Retinal pigment epithelial cell (primary cell): ENCODE results near the gene RPL21.

Experiments
- DNase-seq: peaks from one replicate; pipeline ENCODE4 v3.0.0-alpha.2; 2010; ENCODE audit warnings: low read depth
- H3K4me3 ChIP-seq: 2 replicates; pipeline ENCODE4 v1.5.1; 2011; ENCODE audit warnings: mild to moderate bottlenecking, low read length, control low read depth, moderate library complexity
- TF ChIP-seq, protein P1 (sequence below): conservative IDR thresholded peaks from 2 replicates; pipeline ENCODE4 v1.5.1; 2011; ENCODE audit warnings: low read depth, low read length, control low read depth, inconsistent platforms

RPL21 gene

DNA sequence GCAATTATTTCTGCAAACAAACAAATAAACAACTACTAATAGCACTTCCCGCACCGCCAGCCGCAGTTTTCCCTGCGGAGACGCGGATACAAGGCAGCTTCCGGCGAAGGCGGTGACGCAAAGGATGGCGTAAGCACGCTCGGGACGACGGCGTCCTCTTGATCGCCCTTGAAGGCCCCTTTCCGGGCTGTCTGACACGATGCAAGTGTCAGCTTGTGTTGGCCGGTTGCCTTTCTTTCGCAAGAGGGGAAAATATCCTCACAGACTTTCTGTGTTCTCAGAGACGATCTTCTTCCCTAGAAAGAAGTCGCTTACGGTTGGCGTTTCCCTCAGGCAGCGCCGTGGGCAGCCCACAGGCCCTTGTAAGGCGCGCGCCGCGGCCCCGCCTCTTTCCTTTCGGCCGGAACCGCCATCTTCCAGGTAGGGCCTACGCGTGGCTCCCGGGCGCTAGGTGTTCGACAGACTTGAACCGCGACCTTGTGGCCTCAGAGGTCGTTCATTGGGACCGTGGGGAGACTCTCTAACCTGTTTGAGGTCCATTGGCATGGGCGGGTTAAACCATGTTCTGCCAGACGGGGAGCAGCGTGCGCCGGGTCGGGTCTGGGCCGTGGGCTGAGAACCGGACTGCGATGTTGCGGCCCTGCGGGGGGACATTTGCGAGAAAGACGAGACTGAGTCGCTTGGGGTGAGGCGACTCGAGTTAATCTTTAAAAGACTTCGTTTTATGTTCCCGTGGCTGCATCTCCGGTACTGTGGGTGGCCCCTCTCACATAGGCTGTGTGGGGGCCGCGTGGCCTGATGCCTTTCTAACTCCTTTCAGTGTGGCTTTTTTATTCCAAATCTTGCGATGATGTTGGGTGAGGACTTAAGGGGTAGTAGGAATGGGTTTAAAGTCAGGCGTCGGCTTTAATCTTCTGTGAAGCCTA lies at the start of gene RPL21:
Gene RPL21, plus strand, starts transcription at position 393 of the 926 bp plus-strand sequence. CDS start 2,219 bp downstream, outside the sequence.
- TF ChIP-seq, protein P1, sequence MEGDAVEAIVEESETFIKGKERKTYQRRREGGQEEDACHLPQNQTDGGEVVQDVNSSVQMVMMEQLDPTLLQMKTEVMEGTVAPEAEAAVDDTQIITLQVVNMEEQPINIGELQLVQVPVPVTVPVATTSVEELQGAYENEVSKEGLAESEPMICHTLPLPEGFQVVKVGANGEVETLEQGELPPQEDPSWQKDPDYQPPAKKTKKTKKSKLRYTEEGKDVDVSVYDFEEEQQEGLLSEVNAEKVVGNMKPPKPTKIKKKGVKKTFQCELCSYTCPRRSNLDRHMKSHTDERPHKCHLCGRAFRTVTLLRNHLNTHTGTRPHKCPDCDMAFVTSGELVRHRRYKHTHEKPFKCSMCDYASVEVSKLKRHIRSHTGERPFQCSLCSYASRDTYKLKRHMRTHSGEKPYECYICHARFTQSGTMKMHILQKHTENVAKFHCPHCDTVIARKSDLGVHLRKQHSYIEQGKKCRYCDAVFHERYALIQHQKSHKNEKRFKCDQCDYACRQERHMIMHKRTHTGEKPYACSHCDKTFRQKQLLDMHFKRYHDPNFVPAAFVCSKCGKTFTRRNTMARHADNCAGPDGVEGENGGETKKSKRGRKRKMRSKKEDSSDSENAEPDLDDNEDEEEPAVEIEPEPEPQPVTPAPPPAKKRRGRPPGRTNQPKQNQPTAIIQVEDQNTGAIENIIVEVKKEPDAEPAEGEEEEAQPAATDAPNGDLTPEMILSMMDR: no peak
- peak within 1 kb of the TSS; percentile 99 for H3K4me3 ChIP-seq
- peak; percentile 90 for DNase-seq

DNA sequence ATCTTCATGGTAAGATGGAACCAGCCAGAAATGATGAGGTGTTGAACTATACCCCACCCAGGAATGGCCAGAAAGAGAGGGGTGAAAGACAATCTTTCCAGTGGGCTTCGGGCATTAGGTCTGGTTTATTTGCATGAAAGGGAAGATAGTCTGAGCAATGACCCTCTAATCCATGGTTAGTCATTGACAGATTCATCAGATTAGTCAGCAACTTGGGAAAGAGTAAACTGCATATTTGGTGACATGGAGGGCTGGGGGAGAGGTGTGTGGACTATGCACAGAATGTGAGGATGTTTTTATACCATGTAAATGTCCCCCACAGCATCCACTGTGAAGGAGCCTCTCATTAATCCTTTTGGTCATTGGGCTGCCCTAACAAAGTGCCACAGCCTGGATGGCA lies 49.7 kb upstream of the RPL21 start:
- no peak for DNase-seq
- no peak overlapping the region for H3K4me3 ChIP-seq
- TF ChIP-seq, protein P1: no peak

DNA sequence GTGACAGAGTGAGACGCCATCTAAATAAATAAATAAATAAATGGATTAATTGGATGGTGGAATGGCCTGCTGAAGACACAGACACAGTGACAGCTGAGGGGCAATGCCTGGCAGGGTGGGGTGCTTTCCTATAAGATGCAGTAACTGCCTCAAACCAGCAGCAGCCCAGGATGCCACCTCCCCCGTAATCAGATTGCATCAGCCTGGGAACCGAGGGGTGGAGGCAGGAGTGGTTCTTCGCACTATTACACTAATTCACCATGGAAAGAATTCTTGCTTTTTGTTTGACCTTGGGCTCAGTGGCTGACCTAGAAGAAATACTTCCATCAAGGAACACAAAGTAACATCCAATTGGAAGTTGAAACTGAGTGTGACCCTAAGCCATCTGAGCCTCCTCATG lies 48.2 kb upstream of the RPL21 start:
- H3K4me3 ChIP-seq: no peak overlapping the region
- DNase-seq: no peak
- TF ChIP-seq, protein P1: no peak

DNA sequence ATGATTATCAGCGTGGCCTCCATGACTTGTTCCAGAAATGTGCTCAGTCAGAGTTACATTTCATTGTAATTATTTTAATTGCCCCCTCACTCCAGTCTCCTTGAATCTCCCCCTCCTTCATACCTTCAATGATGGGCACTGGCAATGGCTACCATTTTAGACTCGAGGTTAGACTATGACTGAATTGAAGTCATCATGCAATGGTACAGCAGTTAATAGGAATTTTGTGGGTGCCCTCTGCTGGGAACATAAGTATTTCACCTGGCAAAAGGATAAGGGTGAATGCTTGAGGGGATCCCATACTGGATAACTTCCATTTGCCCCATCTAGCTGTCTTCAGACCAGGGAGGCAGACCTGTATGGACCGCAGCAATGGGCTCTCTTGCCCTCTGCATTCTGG lies 47.5 kb upstream of the RPL21 start:
- TF ChIP-seq, protein P1: peak; percentile 32
- DNase-seq: no peak
- H3K4me3 ChIP-seq: no peak overlapping the region

DNA sequence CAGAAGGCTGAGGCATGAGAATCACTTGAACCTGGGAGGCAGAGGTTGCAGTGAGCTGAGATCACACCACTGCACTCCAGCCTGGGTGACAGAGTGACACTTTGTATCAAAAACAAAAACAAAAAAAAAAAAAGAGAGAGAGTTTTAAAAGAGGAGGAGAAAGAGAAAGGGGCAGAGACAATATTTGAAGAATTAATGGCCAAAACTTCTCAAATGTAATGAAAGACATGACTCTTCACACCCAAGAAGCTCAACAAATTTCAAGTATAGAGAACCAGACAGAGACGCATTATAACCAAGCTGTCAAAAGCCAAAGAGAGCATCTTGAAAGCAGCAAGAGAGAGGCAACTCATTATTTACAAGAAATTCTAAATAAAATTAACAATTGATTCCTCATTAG lies 42.8 kb upstream of the RPL21 start:
- no peak overlapping the region for H3K4me3 ChIP-seq
- TF ChIP-seq, protein P1: no peak
- no peak for DNase-seq

DNA sequence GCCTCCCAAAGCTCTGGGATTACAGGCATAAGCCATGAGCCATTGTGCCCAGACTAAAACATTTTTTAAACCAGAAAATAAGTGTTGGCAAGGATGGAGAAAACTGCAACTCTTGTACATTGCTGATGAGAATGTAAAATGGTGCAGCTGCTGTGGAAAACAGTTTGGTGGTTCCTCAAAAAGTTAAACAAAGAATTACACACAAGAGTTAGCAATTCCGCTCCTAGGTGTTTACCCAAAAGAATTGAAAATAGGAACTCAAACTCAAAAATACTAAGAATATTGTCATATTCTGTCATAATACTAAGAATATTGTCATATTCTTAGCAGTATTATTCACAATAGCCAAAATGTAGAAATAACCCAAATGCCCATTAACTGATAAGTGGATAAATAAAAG lies 40.1 kb upstream of the RPL21 start:
- no peak for DNase-seq
- no peak overlapping the region for H3K4me3 ChIP-seq
- TF ChIP-seq, protein P1: no peak
